Measurements from ENCODE around the gene NEDD1. TPM values are rescaled to one million over a fixed set of nuclear protein-coding genes. Genes with fewer than 3 reads are reported as not detected.

Gene NEDD1
- total RNA-seq, 4 donors from 2014 or later = 7.1 to 20.6 (median 10.5) TPM

DNA sequence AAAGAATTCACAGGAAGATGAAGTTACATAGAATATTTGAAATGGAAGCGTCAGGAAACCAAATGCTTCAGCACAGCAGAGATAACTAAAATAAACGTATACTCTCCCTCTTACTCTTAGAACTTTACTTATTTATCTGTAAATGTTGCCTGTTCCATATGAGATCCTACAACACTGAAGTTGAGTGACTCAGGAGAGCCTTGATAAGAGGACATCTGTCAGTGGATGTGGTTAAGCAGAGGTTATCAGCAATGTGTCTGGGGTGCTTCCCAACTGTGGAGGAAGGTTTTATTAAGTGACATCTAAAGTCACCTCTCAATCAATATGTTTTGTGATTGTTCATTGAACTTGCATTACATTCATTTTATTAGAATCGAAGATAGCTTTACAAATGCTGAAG lies 81.9 kb downstream of the NEDD1 start:
- Histone ChIP-seq H3K9me3 (no peaks in the 10 kb centered on the region), H3K27me3 (no peaks in the 10 kb centered on the region), H3K4me3 (no peak overlapping the region), H3K27ac (no peak overlapping the region), H3K36me3 (no peaks in the 10 kb centered on the region), H3K4me1 (peaks cover 0 to 9% (median 3%) of the 10 kb centered on the region in 4 donors)
- DNase-seq = no peak
- no peak for TF ChIP-seq POLR2A (IDR thresholded peaks at IDR 0.05)
- TF ChIP-seq, protein P1, sequence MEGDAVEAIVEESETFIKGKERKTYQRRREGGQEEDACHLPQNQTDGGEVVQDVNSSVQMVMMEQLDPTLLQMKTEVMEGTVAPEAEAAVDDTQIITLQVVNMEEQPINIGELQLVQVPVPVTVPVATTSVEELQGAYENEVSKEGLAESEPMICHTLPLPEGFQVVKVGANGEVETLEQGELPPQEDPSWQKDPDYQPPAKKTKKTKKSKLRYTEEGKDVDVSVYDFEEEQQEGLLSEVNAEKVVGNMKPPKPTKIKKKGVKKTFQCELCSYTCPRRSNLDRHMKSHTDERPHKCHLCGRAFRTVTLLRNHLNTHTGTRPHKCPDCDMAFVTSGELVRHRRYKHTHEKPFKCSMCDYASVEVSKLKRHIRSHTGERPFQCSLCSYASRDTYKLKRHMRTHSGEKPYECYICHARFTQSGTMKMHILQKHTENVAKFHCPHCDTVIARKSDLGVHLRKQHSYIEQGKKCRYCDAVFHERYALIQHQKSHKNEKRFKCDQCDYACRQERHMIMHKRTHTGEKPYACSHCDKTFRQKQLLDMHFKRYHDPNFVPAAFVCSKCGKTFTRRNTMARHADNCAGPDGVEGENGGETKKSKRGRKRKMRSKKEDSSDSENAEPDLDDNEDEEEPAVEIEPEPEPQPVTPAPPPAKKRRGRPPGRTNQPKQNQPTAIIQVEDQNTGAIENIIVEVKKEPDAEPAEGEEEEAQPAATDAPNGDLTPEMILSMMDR (IDR thresholded peaks at IDR 0.05) = no peak

GRCh38 chr12:96989916-96990315 lies 82.9 kb downstream of the NEDD1 start:
- Histone ChIP-seq H3K4me3 (no peak overlapping the region), H3K27me3 (no peaks in the 10 kb centered on the region), H3K27ac (no peak overlapping the region), H3K9me3 (no peaks in the 10 kb centered on the region), H3K4me1 (peaks cover 0 to 9% (median 3%) of the 10 kb centered on the region in 4 donors), H3K36me3 (no peaks in the 10 kb centered on the region)
- TF ChIP-seq, protein P1 (IDR thresholded peaks at IDR 0.05) = no peak
- TF ChIP-seq POLR2A (IDR thresholded peaks at IDR 0.05) = no peak
- DNase-seq = no peak

- no peak overlapping the region for H3K27ac ChIP-seq
- no peaks in the 10 kb centered on the region for H3K9me3 ChIP-seq
- H3K4me3 ChIP-seq = no peak overlapping the region
- H3K27me3 ChIP-seq = no peaks in the 10 kb centered on the region
- no peak for DNase-seq
- no peaks in the 10 kb centered on the region for H3K36me3 ChIP-seq
- TF ChIP-seq, protein P1 (IDR thresholded peaks at IDR 0.05) = no peak
- no peak for TF ChIP-seq POLR2A (IDR thresholded peaks at IDR 0.05)
- H3K4me1 ChIP-seq = no peaks in the 10 kb centered on the region
Measured at GRCh38 chr12:96994900-96995299, 87.8 kb downstream of the NEDD1 start.

DNA sequence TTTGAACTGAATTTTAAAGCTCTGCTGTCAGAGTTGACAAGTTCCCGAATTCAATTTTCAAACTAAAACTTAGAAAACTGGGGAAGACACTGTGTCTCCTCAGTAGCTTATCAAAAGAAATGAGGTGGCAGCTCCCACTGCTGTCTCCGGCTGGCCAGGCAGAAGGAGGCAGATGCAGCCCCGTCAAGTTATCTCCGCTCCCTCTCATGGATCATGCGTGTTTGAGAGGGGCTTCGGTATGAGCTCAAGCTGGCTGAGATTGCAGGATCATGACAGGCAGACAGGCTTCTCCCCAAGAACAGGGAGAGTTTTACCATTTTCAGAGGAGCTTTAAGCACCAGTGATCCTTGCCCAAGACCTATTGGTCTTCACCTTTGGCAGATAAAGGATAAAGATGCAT lies 88.8 kb downstream of the NEDD1 start:
- TF ChIP-seq, protein P1 (IDR thresholded peaks at IDR 0.05) = no peak
- no peak for TF ChIP-seq POLR2A (IDR thresholded peaks at IDR 0.05)
- Histone ChIP-seq H3K4me3 (no peak overlapping the region), H3K4me1 (no peaks in the 10 kb centered on the region), H3K27me3 (no peaks in the 10 kb centered on the region), H3K9me3 (no peaks in the 10 kb centered on the region), H3K27ac (no peak overlapping the region), H3K36me3 (no peaks in the 10 kb centered on the region)
- no peak for DNase-seq

DNA sequence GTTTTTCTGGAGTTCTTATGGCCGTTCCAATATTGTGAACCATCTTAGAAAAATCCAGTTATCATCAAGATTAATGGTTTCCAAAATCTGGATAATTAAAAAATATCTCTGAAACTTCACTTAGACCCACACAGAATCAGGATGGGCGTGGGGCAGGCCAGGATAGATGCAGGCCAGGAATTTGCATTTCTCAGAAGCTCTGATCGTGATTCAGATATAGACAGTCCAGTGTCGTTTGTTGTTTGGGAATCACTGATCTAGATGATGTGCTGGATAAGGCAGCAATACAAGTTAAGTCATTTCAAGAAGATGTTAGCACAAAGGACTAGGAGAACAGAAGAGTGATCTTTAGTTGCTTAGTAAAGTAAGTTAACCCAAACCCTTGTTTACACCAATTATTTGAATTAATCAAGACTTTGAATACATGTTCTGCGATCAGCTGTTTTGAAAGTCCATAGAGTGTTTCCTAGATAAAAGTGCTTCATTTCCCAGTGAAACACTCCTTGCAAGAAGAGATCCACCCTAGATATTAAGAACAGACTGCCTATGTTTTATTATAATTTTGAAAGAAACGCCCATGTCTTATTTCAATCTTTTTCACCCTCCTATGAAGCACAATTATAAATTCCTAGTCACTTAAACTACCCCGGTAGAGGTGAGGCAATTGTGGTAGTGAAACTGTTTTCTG lies 90.9 kb downstream of the NEDD1 start:
- TF ChIP-seq, protein P1 (IDR thresholded peaks at IDR 0.05) = no peak
- no peak for TF ChIP-seq POLR2A (IDR thresholded peaks at IDR 0.05)
- Histone ChIP-seq H3K36me3 (no peaks in the 10 kb centered on the region), H3K4me1 (no peaks in the 10 kb centered on the region), H3K27ac (no peak overlapping the region), H3K27me3 (no peaks in the 10 kb centered on the region), H3K4me3 (no peak overlapping the region), H3K9me3 (no peaks in the 10 kb centered on the region)
- no peak for DNase-seq

All from Peyer's patch (tissue), 4 donors.